Measurements from ENCODE around the gene TXNIP.
"Not testable (repeated sequence)": the region's sequence is repeated elsewhere in the genome, so short reads cannot be mapped to it uniquely, and the experiment has no call there.

The TXNIP gene, protein sequence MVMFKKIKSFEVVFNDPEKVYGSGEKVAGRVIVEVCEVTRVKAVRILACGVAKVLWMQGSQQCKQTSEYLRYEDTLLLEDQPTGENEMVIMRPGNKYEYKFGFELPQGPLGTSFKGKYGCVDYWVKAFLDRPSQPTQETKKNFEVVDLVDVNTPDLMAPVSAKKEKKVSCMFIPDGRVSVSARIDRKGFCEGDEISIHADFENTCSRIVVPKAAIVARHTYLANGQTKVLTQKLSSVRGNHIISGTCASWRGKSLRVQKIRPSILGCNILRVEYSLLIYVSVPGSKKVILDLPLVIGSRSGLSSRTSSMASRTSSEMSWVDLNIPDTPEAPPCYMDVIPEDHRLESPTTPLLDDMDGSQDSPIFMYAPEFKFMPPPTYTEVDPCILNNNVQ

DNA sequence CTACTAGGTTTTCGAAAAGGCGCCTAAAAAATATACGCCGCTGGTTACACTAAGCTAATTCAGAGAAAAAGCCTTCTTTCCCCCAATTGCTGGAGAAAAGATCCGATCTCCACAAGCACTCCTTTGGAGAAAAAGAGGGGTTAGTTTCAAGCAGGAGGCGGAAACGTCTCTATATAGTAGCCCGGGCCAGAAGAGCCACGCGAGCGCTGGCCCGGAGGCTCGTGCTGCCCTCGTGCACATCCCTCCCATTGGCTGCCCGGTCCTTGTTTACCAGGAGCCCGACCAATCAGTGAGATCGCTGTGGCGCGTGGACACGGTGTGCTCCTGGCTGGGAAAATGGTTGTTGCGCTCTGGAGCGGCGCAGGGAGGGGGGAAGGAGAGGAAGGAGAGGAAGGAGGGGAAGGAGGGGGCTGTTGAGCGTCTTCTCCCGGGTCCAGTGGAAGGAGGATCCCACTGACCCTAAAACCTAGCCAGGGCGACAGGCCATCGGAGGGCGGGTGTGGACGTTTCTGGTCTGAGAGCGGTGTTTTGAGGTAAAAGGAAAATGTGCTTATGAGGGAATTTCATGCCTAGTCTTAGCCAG is at the start of gene TXNIP:
Gene TXNIP, minus strand, starts transcription at position 147 of the 583 bp plus-strand sequence. CDS start 313 bp downstream, outside the sequence.
- DNase-seq = peak; percentile 93 to 94

DNA sequence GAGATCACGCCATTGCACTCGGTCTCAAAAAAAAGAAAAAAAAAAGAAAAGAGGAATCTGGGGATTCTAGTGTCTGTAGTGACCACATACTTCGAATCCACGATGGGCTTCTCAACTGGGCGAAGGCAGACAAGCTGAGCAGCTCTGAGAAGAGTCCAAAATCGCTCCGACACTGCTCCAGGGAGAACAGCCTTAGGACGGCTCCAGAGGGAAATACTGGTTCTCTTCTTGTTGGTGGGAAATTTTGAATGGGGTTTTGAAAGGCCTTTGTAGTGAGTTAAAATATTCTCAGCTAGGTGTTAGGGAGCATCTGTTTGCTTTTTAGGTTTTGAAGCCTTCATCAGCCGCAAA is 43.4 kb upstream of the TXNIP start:
- DNase-seq = no peak

DNA sequence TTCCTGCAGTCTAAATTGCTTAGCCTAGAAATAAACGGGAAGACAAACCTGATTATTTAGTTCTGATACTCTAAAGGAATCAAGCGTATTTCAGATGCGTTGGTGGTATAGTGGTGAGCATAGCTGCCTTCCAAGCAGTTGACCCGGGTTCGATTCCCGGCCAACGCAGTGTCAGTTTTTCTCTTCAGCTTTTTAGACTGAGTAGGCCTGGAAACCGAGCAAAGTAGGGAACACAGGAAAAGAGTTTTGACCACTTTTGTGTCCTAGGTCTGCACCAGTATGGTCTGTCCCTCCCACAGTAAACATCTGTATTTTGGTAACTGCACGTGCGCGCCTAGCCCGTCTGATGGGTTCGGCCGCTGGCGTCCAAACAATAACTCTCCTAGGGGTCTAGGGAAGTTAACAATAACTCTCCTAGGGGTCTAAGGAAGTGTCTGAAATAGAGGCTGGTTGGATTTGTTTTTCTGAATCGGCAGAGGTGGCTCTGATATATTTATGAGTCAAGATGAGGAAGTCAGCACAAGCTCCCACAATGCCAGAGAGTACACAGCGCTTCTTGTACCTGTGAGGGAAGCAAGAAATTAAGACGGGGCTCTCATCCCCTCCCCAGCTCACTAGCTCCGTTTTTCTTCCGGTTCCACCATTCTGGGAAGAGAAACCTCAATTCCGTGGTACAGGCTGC is 40.7 kb upstream of the TXNIP start:
- peak; percentile 86 to 87 for DNase-seq

DNA sequence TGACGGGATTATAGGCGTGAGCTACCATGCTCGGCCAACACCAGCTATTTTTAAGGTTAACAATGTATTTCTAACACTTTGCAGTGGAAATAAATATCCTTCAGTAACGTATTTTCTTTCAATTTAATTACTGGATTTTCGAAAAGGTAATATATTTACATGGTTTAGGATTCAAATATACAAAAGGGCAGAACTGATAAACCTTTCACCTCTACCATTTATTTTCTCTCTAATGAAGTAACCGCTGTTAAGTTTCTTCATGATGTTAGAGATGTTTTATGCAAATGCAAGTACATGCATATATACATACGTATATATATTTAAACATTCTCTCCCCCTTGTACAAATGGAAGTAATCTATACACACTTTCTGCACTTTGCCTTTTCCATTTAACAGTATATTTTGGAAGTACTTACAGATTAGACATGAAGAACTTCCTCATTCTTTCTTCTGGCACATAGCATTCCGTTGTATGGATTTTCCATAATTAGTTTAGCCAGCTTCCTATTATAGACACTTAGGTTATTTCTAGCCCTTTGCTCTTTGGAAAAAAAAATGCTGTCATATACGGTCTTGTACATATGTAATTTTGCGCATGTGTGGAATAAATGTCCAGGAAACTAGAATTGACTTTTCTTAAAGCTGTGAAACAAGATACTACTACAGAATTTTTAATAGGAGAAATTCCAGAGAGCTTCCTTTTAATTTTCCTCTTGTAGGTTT is 40.0 kb upstream of the TXNIP start:
- no peak for DNase-seq

DNA sequence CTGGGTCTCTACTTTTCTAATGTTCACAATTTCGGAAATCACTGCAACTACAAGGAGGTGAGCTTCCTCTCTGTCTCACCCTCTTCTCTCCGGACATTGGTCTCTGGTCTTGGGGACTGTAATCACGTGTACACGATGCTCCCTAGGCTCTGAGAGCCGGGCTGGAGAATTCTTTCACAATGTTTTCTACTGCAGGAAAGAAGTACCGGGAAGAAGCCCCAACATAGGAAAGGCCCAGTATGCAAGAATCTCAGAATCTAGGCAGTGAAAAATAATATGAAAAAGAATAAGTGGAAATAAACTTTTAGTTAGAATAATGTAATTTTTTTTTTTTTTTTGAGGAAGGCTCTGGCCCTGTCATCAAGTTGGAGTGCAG is 38.7 kb upstream of the TXNIP start:
- no peak for DNase-seq

DNA sequence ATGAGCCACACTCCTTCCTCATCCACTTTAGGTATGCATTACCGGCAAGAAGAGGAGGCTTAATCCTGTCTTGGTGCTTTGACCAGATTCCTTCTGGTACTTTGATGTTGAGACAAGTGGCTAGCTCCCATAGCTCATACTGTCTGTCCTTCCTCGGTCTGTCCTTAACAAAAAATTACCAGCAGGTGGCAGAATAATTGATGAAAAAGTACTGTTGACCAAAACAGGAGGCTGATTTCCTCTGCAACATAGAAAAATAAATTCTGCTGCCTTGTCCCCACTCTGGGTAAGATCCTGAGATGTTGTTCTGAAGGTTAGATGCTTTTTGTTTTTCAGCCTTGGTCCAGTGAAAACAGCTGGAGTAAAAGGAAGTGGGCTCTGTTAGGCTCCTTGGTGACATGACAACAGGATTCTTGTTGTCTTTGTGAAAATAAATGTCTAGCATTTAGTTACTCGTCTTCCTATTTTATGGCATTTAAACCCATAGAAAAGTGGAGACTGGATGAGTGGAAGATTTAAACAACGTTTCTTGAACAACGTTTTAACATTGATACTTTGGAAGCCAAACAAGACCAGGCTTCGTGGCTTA is 36.3 kb upstream of the TXNIP start:
- no peak for DNase-seq

DNA sequence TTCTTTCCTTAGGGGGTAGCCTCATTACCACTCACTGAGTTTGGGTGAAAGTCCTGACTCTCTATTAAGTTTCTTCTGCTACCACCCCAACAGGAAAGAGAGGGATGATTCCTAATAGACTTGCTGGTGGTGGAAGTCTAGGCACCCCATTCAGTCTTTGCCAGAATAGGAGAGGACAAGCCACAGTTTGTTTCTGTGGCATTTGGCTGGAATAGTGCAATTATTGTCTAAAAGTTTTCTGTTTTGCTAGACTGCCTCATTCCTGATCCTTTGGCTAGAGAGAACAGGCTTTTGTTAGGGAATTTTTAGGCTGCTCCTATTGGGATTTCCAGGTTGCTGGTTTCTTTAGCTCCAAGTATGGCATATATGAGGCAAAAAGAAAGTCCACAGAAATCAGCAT is 35.1 kb upstream of the TXNIP start:
- DNase-seq = no peak

DNA sequence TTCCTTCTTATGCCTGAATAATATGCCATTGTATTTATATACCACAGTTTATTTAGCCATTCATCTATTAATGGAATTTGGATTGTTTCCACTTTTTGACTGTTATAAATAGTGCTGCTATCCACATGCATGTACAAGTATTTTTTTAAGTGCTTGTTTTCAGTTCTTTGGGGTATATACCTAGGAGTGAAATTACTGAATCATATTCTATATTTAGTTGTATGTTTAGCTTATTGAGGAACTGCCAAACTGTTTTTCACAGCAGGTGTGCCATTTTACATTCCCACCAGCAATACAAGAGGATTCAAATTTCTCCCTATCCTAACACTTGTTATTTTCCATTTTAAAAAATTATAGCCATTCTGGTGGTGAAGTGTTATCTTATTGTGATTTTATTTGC is 32.7 kb upstream of the TXNIP start:
- DNase-seq = no peak

DNA sequence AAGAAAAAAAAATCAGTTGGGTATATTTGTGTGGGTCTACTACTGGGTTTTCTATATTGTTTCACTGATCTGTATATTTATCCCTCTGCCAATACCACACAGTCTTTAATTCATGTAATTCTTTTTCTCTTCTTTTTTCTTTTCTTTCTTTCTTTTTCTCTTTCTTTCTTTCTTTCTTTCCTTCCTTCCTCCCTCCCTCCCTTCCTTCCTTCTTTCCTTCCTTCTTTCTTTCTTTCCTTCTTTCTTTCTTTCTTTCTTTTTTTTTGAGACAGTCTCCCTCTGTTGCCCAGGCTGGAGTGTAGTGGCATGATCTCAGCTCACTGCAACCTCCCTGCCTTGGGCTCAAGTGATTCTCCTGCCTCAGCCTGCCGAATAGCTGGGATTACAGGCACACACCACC is 30.3 kb upstream of the TXNIP start:
- not testable (repeated sequence) for DNase-seq

DNA sequence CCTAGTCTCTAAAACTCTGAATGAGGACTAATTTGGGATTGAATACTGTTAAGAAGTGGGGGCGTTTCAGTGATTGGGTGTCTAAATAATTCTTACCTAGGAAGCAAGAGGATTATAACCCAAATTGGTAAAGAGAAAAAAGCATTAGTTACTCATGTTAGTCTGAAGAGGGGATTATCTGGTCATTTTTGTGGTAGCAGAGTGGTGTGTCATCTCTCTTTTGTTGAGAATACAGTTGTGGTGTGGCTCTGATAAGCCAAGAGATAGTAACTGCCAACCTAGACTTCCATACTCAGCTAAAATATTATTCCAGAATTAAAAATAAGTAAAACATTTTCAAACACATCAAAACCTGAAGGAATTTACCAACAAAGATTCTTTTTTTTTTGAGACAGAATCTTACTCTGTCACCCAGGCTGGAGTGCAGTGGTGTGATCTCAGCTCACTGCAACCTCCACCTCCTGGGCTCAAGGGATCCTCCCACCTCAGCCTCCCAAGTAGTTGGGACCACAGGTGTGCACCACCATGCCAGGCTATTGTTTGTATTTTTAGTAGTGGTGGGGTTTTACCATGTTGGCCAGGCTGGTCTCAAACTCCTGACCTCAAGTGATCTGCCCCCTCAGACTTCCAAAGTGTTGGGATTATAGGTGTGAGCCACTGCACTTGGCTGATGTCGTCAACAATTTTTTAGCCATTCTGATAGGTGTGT is 29.6 kb upstream of the TXNIP start:
- DNase-seq = not testable (repeated sequence)

DNA sequence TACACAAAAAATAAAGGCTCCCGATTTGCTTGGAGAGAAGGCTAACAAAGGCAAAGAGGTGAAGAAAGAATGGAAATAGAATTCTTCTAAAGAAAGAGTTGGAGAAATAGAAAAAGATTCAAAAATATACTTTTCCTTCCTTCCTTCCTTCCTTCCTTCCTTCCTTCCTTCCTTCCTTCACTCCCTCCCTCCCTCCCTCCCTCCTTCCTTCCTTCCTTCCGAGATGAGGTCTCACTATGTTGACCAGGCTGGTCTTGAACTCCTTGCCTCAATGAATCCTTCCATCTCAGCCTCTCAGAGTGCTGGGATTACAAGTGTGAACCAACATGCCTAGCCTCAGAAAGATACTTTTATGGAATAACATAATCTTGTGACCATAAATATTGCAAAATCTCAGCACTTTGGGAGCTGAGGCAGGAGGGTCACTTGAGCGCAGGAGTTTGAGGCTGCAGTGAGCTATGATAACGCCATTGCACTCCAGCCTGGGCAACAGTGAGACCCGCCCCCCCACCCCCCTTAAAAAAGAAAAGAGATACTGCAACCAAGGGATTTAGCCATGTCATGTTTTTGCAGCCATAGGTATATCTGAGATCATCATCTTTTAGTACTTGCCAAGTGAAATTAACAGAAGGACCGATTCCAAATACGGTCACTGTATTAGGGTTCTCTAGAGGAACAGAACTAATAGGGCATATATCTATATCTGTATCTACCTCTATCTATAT is 26.2 kb upstream of the TXNIP start:
- no peak for DNase-seq

DNA sequence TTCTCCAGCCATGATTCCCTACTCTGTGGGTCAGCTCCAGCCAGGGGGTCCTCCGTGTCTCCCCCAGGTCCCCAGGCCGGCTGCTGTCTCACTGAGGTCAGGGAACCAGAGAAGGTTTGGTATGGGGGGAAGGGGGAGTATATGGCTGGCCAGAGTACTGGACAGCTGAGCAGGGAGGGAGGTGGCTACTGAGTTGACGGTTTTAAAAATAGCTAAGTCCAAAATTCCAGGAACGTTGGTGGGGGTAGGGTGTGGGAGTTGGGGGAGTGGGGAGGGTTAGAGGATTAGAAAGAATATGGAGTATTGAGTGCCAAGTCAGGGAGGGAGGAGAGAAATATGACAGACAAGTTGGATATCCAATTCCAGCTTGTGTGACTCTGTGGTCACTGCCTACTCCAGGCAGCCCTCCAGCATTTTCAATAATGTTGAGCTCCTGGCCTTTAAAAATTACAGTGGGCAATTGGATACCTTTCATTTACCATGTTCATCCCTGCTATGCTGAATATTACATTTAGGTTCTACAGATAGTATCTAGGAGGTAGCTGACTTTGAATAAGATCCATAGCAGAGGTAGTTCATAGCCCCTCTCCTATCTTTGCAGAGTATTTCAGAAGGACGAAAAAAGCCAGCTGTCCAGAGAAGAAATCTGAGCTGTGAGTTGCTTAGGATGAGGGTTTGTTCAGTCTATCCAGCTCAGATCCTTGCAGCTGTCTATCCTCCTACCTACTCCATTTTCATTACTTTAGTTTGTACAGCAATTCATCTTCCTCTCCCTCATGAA is 25.4 kb upstream of the TXNIP start, which contains the start of gene HJV:
Gene HJV, minus strand, starts transcription at position 114 of the 781 bp plus-strand sequence. CDS start 1,504 bp downstream, outside the sequence.
- no peak for DNase-seq

DNA sequence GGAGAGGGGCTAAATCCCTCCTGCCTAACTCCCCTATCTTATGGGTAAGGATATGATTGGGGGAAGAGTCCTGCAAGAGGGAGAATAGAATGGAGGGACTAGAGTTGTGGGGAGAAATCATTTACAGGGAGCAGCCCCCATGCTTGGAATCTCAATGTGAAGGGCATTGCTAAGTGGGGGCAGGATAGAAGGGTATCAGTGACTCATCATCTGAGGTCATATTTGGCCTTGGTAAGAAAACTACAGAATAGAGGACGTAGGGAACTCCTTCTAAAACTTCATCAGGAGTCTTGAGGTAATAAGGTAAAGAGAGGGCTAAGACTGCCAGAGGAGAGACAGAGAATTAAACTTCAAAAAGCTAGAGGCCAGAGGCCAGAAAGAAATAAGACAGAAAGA is 24.7 kb upstream of the TXNIP start:
- DNase-seq = no peak

DNA sequence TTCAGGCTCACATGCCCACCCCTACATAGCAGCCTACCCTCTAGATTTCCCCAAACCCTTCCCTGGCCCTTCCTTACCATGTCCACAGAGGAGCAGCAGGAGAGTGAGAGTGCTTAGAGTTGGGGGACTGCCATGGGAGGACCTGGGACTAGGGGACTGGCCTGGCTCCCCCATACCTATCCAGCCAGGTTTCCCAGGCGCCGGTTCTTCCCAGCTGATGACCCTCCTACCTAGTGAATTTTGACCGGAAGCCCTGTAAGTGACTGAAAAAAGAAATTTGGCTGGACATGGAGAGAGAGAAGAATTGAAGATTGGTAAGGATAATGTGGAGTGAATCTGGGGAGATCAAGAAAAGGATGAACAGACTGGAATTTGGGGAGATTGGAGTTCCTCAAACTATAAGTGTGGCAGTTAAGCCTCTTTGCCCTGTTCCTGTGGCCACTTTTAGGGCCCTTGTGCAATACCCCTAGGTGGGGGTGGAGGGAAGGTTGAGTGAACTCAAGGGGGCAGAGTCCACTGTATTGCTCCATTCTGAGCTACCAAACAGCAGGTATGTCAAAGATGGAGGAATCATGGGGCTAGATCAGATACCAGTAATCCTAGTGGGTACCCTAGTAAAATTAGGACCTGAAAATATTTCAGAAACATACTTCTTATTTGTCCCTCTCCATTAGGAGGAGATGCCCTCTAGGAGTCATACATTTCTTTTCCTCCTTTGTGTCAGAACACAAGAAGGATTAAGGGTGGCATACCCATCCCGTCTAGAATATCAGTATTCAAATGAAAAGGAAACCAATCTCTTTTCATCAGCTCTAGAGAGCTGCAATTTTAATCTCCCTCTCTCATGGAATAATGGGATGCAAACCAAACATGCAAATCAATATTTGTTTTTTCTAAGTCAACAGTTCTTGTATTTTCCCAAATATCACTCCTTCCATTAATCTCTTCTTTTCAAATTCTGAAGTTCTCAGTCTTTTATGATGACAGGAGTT is 24.0 kb upstream of the TXNIP start:
- no peak for DNase-seq

DNA sequence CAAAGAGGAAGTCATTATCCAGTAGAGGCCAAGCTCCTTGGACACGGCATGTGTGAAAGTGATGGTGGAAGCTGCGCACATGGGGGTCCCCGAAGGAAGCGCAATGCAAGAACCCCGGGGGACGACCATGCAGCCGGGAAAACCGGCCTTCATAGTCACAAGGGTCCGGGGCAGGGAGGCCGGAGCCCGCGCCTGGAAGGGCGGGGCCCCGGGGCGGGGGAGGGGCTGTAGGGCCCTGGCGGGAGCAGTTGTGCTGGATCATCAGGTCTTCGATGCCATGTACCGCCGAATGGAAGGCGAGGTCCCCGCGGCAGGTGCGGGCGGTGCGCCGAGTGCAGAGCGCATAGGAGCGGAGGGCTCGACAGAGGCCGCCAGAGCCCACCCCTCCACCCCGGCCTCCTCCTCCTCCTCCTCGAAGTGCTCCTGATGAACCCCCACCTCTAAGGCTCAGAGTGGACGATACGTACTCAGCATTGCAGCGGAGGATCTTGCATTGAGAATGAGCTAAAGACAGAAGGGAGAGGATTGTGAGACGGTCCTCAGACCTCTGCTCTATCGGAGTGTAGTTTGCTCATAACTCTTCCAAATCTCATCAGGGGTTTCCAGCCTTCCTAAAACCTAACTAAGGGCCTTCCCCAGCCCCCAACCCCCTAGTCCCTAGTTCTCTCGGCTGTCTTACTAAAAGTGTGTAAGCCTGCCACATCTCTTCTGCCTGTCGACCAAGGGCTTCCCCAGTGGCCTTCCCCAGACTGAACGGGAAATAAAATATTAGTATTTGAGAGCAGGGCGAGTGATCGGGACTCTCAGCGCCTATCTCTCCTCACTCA is 23.1 kb upstream of the TXNIP start:
- DNase-seq = no peak

DNA sequence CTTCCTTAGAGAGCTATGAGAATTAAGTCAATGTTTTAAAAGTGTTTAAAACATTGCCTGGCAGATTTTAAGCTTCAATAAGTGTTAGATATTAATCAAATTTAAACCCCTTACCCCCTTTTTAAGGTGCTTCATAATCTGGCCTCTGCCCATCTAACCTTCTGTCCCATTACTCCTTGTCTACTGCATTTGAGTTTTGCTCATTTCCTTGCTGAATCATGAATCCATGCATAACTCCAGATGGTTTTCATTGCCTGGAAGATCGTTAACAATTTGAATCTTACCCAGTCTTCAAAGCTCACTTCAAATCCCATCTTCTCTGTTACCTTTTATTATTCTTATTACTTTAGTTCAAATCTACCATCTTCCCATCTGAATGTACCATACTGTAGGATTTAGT is 20.5 kb upstream of the TXNIP start:
- DNase-seq = no peak

DNA sequence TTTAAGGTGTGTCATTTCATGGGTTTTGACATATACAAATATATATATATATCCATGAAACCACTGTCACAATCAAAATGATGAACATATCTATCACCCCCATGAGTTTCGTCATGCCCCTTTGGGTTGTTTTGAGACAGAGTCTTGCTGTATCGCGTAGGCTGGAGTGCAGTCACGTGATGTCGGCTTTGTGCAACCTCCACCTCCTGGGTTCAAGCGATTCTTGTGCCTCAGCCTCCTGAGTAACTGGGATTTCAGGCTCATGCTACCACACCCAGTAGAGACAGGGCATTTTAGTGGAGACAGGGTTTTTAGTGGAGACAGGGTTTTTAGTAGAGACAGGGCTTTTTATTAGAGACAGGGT is 17.2 kb upstream of the TXNIP start:
- no peak for DNase-seq

DNA sequence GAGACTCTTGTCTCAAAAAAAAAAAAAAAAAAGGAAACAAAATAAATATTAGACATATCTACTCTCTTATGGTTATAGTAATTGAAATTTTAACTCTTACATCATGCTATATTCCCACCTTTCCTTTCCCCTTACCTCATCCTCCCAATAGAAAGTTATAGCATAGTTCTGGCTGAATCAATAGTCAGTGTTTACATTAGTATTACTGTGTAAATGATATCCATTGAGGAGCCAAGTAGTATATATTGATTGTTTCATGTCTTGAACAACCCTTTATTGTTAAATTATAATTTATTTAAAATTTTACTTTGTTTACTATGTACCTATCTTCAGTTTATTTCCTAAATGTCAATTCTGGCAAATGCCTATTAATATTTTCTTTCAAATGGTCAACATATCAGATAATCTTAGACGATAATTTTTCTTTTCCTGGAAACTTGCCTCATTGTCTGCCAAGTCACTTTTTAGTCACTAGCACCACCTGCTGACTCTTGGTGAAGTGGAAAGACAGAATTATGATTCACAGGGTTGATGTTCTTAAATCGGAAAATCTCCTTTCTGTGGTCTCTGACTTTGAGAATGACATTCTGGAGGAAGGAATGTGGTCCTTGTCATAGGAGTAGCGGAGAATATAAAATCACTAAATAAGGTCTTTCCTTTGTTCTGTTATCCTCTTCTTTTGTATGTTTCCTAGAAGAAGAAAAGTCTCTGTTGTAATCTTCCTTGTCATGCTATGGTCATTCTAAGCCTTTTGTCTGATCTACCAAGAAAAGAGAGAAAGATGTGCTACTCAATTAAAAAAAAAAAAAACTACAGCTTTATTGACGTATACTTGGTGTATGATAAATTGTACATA is 16.6 kb upstream of the TXNIP start:
- peak in 1 of 2 experiments; percentile 52 for DNase-seq
